NCI-H774 (cell line): ENCODE data around the gene NDUFB8.

Experiments
- DNase-seq: peaks from one replicate; lab custom pipeline; 2025; lab: John Stamatoyannopoulos, UW

The NDUFB8 gene

GRCh38 chr10:100535715-100536353 lies 6.2 kb upstream of the NDUFB8 start, which contains the start of gene HIF1AN:
TSS of gene HIF1AN (plus strand) at chr10:100535943. CDS start at chr10:100535959, 16 bp downstream.
- peak; percentile 81 for DNase-seq

- no peak for DNase-seq
These were observed 5.7 kb upstream of the NDUFB8 start for GRCh38 chr10:100535338-100535714.

- no peak for DNase-seq
These were observed 5.1 kb upstream of the NDUFB8 start for GRCh38 chr10:100534726-100535125.

- DNase-seq = no peak
These were observed 2.1 kb upstream of the NDUFB8 start for GRCh38 chr10:100531761-100532160.

GRCh38 chr10:100528921-100529474 lies 673 bp downstream of the NDUFB8 start:
- DNase-seq = no peak

DNA sequence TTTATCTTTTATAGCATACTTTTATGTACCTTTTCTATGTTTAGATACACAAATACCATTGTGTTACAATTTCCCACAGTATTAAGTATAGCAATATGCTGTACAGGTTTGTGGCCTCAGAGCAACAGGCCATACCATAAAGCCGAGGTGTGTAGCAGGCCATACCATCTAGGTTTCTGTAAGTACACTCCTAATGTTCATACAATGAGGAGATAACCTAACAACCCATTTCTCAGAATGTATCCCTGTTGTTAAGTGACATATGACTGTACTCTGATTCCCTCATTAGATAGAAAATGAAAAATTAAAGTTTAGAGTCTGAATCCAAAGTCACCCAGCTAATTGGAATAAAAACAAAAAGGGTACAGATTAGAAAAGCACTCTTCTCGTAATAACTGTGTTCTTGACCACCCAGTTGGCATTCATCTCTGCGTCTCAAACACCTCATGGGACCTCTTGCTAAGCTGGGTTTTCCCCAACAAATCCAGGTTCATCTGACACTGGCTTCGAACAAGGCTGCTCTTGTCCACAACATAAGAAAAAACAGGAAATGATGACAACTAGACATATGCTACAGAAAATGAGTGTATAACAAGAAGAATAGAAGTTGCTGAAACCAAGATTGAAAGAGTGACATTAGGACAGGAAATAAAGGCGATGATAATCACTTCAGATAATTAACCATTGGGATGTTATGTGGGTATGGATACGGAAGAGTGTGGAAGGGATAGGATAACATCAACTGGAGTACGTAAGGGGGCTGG lies 1.4 kb downstream of the NDUFB8 start:
- no peak for DNase-seq

GRCh38 chr10:100524638-100525037 lies 5.0 kb downstream of the NDUFB8 start:
- no peak for DNase-seq

GRCh38 chr10:100524206-100524605 lies 5.5 kb downstream of the NDUFB8 start:
- DNase-seq = no peak

- DNase-seq = no peak
These were observed 6.7 kb downstream of the NDUFB8 start for GRCh38 chr10:100522945-100523344.

- no peak for DNase-seq
These were observed 7.4 kb downstream of the NDUFB8 start for GRCh38 chr10:100522107-100522801.

GRCh38 chr10:100520811-100521210 lies 8.9 kb downstream of the NDUFB8 start:
- DNase-seq = no peak

- DNase-seq = no peak
These were observed 10.2 kb downstream of the NDUFB8 start, which contains the start of gene SEC31B for GRCh38 chr10:100519311-100520051. TSS of gene SEC31B (minus strand) at chr10:100519861. CDS start at chr10:100516952, 2,909 bp downstream.

- no peak for DNase-seq
These were observed 10.9 kb downstream of the NDUFB8 start for GRCh38 chr10:100518761-100519241.

- no peak for DNase-seq
These were observed 12.8 kb downstream of the NDUFB8 start for GRCh38 chr10:100516847-100517246.

DNA sequence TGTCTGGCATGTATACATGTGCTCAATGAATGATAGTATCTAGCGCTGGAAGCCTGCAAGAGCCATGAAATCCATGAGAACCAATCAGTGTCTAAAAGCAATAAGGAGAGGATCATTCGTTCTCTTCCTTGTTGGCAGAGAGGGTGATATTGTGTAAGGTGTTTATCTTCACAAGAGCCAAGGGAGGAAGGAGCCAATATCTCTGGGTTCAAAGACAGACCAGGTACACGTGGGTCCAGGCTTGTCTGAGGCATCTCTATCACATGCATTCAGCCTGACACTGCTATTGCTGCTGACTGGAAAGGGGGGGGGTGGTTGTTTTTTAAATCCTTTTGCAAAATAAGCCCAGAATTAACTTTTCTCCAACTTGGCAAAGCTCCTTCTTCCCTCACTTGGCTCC lies 14.1 kb downstream of the NDUFB8 start:
- DNase-seq = no peak

DNA sequence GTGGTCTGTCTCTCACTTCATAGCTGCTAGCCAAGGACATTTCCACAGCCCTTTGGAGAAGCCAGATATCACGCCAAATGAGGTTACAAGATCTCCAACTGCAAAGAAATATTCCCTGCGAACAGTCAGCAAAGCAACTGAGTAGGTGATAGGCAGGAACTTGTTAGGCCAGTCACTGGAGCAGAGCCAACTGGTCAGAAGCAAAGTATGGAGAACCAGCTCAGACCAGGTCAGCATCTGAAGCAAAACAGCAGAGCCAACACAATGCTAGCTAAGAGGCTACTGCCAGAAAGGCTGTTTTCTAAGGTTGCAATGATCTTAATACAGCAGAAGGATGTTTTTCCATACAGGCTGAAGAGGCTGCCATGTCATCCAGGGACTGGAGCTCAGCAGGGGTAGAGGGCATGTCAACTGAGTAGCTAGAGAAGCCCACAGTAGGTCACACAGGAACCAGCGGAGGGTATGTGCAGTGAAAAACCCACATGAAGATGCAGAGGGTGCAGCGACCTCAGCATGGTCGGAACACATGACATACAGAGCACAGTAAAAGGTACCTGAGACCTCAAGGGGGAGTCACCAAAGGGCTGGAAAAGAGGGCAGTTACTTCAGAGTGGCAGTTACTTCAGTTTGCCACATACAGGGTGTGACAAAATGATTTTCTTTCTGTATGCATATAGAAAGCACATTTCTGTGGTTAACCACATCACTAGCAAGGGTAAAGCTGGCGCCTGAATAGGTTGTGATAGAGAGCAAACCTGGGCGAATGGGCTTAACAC lies 18.9 kb downstream of the NDUFB8 start:
- DNase-seq = no peak

DNA sequence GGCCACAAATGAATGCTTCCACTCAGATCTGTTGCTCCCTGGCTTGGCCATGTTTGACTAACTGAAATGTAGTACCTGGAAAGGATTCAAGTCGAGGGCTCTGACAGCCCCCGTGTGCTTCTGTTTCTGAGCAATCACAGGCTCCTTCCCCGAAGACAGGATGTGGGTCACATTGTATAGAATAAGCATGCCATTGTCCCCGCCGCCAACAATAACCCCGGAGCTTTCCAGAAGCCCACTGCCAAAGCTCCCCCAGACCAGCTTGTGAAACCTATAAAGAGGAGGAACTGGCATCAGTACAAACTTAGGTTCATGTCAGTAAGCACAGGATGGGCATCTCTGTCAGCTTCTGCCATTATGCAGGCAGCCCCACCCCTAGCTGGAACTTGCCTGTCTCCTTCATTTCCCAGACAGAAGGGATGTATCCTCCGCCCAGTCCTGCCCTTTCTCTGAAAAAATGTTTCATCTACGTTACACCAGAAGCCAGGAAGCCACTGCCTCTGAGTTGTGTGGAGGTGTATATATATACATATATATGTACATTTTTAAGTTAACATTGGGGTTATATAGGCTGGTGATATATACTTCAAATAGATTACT lies 20.3 kb downstream of the NDUFB8 start:
- no peak for DNase-seq

DNA sequence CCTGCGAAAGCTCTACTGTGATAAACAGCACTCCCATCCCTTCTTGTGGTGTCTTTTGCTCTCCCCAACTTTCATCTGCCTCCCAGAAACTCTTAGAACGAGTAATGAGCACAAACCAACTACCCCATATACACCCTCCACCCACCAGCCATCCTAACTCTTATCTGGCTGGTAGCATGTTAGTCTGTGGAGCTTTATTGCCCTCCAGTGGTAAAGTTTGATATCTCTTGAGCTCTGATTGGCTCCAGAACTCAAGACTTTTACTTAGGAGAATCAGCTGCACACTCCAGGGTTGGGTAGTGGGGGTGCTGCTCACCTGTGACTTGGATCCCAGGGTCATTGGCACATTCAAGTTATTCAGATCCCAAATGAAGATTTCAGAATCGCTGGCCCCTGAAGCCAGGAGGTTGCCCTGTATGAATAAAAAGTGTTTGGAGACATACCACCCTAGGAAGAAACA lies 20.9 kb downstream of the NDUFB8 start:
- no peak for DNase-seq

GRCh38 chr10:100508266-100508665 lies 21.4 kb downstream of the NDUFB8 start:
- no peak for DNase-seq

DNA sequence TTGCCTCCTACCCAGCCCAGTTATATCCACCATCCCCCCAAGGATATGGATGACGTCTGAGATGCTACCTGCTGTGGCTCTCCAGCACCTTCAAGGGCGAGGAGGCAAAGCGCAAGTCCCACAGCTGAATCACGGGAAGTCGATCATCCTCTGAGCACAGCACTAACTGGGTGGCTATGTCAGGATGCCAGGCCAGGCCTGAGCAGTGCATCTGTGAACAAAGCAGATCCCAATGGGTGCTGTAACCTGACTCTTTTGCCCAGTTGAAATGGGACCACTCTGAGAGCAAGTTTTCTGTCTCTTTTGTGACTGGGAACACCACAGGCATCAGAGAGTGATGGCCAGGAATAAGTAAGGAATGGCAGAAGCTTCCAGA lies 22.3 kb downstream of the NDUFB8 start:
- DNase-seq = no peak
